ENCODE data around the gene RASIP1.
"Not testable (repeated sequence)": the region's sequence is repeated elsewhere in the genome, so short reads cannot be mapped to it uniquely, and the experiment has no call there.

RASIP1 gene

DNA sequence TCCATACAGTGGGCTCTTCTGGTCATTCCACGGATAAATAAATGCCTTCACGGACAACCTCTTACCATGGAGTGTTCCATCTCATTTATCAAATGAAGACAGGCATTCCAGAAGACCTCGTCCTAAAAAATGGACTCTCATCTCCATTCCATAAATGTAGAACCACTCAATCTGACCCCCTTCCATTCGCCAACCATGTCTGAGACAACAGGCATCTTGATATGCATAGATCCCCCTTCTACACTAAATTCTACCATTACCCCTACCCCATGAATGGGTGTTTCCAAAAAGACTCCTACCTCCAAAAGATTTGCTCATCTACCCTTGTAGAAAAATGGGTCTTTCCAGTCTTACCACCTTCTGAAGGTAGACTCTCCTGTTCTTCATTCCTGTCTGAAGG, 9.0 kb downstream of the RASIP1 start:
- no peak for DNase-seq (ENCODE audit: low read depth, low spot score)

DNA sequence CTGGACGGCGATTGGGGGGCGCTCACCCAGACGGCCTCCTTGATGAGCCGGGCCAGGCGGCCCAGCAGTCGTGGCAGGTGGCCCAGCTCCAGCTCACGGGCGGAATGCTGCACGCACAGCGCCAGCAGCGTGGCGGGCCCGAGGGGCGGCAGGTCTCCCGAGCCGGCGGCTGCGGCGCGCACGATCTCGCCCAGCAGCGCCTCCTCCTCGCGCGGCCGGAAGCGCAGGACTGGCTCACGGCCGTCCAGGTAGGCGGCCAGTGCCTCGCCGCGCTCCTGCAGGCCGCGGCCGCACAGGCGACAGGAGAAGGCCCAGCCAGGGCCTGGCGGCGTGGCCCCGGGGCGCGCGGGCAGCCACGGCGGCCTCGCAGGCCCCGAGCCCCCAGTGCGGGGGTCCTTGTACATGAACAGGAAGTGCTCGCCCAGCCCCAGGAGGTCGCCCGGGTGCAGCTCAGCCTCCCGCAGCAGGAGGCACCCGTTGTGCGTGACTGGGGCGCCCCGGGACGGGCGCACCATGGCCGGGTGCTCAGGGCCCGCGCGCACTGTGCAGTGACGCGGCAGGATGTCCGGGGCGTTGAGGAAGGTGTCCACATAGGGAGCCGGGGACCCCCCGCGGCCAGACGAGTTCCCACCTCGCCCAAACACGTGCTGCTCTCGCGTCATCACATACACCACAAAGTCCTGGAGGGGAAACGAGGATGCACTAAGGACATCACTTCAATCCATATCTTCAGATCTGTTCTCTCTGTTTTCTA, 11.3 kb downstream of the RASIP1 start:
- peak; percentile 49 for DNase-seq (ENCODE audit: low read depth, low spot score)

DNA sequence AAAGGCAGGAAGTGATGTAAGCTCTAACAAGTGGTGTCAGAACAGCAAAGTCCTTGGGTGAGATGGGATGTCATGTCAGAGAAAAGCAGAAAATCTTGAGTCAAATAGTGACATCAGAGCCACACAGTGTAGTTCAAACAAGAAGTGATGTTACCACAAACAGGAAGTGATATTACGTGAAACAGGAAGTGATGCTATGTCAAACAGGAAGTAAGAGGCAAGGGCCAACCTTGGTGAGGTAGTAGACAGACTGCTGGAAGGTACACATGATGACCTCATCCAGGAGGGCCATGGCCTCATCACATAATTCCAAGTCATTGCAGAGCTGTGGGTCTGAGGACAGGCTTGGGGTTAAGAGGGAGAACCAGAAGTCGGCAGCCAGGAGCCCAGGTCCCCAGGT, 13.9 kb downstream of the RASIP1 start:
- no peak for DNase-seq (ENCODE audit: low read depth, low spot score)

DNA sequence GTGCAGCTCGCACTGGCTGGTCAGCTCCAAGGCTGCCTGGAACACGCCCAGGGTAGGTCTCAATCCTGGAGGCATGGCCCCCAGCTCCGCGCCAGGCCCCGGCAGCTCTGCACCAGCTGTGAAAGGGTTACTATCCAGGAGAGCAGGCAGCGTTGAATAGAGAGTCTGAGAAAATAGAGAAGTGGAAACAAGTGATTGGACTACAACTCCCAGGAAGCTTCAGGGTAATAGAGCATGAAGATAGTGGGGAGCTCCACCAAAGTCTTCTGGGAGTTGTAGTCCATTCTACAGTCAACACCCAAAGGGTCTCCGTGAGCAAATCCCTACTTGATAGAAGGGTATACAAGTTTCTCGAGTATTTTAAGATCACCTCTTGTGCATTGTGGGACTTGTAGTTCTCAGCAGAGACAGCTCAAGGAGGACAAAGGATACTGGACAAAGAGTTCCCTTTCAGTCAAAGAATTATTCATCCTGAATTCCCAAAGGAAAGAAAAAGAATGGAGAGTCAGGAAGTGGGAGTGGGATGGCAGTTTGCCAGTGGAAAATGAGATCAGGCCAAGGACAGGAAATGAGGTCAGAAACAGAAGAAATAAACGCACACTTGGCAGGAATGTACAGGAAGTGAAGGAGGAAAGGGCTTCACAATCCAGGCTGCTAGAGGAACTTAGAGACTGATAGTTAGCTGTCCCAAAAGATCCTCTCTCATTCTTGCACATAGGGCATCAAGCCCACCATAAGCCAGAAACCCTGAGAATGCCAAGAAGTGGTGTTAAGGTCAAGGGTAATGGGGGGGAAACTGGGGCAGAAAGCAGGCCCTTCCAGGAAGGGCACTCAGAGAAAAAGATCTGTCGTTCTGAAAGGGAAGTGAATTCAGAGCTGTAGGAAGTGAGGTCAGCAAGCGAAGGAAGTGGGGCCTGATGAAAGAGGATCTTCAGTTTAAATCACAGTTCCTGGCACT, 15.3 kb downstream of the RASIP1 start:
- peak; percentile 62 for DNase-seq (ENCODE audit: low read depth, low spot score)

DNA sequence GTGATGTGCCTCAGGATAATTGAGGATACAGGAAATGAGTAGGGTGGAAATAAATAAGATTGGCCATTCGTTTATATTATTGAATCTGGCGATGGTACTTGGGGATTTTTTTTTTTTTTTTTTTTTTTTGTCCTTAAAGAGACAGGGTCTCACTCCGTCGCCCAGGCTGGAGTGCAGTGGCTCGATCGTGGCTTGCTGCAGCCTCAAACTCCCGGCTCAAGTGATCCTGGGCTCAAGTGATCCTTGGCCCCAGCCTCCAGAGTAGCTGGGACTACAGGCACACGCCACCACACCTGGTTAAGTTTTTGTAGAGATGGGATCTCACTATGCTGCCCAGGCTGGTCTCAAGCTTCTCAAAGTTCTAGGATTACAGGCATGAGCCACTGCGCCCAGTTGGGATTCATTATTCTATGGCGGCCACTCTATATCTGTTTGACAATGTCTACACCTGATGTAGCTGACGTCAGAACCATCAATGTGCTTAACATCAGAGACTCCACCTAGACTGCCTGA, 18.2 kb downstream of the RASIP1 start:
- no peak for DNase-seq (ENCODE audit: low read depth, low spot score)

DNA sequence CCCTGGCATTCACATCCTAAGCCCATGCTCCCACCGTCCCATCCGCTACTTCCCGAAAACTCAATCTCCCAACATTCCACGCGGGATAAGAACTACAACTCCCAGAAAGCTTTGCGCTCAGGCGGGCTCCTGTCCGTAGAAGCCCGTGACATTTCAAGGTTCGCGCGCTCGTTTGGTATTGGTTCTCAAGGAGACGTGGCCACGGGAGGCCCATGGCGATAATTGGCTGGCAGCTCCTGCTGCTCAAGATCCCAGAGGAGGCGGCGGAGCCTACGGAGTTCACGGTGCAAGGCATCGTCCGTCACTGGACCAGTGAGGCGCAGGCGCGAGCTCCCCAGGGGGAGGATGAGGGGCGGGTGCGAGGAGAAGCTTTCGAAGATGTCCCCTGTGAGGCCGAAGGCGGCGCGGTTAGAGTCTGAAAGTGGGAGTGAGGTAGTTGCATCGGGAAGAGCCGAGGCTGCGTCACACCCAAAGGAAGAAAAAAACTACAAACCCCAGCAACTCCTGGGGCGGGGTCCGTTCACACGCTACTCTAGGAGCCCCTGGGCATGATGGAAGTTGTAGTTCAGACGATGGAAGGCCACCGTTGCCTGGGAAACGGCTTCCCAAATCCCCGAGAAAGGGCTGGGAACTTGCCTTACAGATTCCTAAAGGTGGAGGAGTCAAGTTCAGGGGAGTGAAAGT, 19.7 kb downstream of the RASIP1 start:
- peak; percentile 99 for DNase-seq (ENCODE audit: low read depth, low spot score)

DNA sequence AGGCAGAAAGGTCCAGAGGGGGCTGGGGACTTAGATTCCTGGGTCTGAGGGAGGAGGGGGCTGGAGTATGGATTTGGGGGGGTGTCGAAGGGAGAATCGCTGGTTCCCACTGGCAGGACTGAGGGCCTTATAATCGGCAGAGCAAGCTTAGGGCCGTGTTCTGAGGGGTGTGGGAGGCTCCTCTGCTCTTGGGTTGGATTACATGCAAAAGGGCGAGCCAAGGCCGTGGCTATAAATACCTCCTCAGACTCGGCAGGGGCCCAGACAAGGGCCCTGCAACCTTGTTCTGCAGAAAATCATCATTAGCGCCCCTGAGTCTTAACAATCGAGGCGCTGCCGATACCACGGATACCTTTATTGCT, 20.2 kb downstream of the RASIP1 start:
- DNase-seq (ENCODE audit: low read depth, low spot score) = no peak

DNA sequence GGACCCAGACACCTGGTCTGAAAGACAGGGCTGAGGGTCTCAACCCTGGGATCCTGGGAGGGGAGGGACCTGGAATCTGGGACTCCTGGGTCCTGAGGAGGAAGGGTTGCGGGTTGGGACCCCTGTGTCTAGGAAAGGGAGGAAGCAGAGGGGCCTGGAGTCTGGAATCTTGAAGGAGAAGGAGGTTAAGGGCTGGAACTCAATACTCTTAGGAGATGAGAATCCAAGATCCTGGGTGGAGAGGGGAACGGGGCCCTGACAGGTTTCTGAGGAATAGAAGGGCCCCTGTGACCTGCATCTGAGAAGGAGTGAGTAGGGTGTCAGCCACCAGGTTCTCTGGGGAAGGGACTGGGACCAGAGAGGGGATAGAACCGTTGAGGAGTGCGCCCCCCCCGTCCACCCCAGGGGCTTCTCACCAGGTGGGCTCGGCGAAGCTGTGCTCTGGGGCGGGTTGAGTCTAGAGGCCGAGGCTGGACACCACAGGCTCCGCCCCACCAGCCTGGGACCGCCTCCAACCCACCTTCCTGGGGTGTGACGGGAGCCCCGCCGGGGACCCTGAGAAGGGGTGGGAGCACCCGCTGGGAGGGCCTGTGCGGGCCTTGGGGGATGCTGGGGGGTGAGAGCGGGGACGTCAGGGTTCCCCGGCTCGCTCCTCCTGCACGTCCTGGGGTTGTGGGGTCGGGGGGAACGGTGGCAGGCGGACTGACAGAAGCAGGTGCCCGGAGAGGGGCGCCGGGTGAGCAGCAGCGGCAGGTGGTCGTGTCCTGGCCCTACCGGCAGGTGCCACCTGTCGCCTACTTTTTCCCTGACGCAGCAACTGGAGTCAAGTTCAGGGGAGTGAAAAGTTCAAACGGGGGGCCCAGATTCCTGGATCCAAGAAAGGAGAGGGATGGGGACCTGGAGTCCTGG, 20.9 kb downstream of the RASIP1 start, which contains the start of gene MAMSTR:
Gene MAMSTR (minus strand): TSS at position 463 of the 909 bp plus-strand sequence. CDS start 694 bp downstream, outside the sequence.
- no peak for DNase-seq (ENCODE audit: low read depth, low spot score)

DNA sequence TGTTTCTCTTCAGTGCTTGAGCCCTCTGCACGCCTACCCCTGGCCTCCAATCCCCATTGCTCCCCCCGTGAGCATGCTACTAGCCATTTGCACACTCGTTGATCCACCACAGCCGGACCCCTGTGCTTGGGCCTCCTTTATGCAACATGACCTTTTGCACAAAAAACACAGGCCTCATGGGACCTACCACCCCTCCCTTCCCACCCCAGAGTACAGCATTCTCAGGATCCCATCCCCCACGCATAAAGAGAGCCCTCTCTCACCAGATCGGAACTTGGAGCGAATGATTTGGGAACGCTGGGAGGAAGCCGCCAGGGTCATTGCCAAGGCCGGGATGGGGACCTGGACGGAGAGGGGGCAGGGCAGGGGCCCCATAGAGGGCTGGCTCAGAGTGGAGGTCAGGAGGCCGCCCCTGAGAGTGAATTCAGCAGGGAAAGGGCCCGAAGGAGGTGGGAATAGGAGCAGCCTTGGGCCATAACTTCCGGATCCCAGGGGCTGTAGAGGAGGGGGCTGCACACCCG, 21.6 kb downstream of the RASIP1 start:
- DNase-seq (ENCODE audit: low read depth, low spot score) = no peak

DNA sequence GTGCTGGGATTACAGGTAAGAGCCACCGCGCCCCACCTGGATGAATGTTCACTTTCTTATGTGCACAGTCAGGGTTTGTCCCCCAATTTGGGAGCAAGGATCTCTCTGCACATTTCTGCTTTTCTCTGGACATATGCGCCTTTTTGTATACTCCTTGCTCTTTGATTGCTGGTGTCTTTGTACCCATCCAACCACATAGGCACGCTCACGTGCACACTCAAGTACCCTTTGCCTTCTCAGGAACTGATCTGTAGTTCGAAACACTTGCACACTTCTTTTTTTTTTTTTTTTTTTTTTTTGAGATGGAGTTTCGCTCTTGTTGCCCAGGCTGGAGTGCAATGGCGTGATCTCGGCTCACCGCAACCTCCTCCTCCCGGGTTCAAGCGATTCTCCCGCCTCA, 22.3 kb downstream of the RASIP1 start:
- DNase-seq (ENCODE audit: low read depth, low spot score) = not testable (repeated sequence)

DNA sequence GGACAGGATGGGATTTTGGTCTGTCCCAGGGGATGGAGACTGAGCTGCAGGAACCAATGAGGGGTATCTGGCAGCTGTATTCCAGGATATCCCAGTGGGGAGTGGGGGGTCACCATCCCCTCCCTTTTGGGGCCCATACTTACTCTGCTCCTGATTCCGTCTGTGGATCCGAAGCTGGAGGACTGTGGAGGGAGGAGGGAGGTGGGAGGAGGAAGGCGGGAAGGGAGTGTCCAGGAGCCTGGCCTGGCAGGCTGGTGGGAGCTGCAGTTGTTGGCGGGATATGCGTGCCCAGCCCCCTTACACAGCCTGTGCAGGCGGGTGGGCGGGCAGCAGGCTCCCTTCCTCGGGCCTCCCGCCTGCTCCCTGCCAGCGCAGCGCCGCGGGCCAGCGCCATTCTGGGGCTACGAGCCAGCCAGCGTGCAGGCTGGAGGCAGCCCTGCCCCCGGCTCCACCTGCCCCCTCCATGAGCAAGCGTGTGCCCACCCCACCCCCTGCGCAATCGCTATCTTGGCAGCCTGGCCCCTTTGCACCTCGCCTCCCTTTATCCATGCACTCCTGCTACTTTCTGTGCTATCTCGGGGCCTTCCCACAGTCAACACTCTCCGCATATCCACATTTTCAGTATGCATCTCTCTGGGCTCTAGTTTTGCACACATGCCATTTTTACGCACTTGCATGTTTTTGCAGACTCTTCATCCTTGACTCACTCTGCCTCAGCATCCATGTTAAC, 23.7 kb downstream of the RASIP1 start:
- DNase-seq (ENCODE audit: low read depth, low spot score) = peak; percentile 39

DNA sequence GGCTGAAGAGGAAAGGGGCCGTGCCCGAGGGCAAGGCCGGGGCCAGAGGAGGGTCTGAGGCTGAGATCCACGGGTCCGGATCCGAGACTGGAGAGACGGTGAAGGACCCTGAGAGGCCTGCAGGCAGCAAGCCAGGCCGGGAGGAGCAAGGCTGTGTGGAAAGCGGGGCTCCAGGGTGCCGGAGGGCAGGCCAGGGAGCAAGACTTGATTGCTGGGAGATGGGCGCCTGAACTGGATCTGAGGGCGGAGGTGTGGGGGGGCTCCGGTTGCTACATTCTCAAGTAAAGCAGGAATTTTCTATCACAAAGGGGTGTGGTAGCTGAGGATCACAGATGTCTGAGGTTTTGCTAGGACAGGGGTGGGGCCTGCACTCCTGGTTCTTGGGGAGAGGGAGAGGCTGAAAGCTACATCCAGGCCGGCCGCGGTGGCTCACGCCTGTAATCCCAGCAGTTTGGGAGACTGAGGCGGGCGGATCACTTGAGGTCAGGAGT, 24.7 kb downstream of the RASIP1 start:
- no peak for DNase-seq (ENCODE audit: low read depth, low spot score)

DNA sequence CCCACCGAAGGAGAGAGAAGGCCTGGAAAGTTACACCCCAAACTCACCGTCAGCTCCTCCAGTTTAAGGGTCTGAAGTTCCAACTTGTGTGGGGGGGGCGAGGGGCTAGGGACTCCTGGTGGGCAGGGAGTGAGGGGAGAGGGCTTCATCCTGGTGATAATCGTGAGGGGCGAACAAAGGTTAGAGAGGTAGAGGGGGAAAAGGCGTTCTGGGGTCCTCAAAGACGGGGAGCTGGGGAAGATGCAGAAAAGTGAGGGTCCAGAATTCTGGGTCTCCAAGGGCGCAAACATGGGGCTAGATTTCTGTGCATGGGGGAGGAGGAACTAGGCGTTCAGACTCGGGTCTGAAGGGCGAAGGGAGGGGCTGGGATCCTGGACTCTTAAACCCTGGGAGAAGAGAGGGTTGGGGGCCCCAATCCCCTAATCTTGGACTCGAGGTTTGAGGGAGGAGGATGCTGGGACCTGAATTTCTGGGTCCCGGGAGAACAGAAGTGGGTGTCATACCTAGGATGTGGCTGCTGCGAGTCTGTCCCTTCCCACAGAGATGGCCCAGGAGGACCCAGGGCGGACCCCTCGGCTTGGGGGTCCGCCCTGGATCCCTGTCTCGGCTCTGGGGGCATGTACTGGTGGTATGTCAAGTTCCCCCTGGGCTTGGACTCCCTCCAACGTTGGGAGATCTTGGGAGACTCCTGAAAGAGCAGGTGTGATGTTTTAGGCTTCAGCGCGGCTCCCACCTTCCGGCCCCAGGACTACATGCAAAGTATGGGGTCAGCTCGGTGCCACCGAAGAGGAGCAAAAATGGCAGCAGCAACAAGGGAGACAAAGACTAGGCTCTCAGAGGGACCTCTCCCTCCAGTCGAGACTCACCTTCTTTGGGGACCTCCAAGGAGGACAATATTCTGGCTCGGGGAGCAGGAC, 25.4 kb downstream of the RASIP1 start:
- DNase-seq (ENCODE audit: low read depth, low spot score) = no peak

DNA sequence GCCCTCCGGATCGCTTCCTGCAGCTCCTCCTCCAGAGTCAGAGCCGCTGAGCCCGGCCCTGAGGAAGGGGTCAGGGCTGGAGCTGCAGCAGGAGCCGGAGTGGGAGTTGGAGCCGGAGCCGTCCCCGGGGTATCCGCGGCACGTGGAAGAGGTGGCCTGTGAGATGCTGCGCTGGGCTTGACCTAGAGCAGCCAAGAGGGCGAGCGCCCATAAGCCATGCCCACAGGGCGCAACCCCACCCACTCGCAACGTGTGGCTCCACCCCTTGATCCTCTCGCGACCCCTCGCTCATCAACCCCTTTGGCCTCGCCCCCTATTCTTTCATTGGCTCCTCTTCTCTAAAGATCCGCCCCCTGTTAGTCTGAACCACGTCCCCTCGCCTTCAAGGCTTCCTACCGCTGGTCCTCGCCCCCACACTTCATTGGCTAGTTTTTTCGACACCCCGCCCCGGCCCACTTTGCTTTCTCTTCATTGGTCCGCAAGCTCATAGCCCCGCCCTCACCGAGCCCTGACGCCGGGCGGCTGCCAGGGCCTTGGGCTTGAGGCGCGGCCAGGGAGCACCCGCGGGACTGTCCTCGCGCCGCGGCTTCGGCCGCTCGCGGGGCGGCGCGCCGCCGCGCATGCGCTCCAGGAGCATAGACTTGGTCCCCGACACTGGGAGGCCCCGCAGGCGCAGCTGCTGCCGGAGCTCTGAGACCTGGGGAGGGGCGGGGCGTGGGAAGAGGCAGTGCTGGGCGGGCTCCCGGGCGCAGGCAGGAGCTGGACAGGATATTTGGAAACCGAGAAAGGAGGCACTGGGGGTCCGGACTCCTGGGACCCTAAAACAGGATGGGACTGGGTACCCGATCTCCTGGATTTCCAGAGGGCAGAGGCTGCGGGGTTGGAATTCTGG, 26.3 kb downstream of the RASIP1 start:
- peak; percentile 100 for DNase-seq (ENCODE audit: low read depth, low spot score)

DNA sequence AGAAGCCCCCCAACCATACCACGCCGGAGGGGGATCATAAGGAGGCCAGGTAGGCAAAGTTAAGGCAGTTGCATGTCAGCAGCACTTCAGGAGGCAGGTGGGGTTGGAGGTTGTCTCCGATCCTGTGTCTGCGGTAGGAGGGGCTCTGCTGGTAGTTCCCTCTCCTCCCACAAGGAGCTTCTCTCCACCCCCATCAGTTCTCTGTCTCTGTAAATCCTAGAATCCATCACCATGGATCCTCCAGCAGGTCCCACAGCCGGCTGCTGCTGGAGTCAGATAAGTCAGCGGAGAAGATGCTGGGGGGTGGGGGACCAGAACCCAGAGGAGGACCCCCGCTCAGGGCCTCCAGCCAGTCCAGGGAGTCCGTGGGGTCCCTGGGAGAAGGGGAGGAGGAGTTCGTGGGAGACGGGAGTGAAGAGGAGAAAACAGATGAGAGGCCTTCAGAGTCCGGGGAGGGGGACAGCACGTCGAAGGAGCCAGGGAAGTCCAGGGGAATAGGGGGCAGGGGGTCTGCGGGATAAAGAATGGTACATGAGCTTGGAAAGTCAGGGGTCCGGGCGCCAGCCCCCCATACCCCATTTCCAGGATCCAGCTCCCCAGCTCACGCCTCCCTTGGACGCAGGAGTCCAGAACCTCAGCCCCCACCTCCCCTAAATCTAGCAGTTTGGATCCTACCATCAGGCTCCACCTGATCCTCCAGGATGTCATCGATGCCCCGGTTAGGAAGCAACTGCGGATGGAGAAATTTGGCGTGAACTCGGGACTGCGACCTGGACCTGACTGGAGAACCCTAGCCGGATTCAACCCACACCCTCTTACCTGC, 27.2 kb downstream of the RASIP1 start:
- DNase-seq (ENCODE audit: low read depth, low spot score) = peak; percentile 82

DNA sequence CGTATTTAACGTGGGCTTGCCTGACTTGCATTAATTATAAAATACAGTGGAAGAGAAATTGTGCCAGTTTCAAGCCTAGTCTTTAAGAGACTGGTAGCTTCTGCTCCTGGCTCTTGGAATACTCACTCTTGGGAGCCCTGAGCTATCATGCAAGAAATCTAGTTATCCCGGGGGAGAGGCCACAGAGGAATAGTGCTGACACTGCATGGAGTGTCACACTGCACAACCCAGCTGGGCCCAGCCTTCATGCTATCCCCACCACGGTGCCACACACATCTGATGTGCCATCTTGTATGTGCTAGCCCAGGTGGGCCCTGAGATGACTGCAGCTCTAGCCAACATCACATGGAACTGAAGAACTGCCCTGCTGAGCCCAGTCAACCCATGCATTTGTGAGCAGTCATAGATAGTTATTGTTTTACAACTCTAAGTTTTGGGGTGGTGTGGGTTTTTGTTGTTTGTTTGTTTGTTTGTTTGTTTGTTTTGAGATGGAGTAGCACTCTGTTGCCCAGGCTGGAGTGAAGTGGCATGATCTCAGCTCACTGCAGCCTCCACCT, 29.2 kb downstream of the RASIP1 start:
- no peak for DNase-seq (ENCODE audit: low read depth, low spot score)
